PC-9 (cell line): ENCODE data around the gene PCDHGB2. TPM values are rescaled to one million over a fixed set of nuclear protein-coding genes. Genes with fewer than 3 reads are reported as not detected.

Experiments
- BruUV-seq: library from RNA; stranded (reverse); fragments of 400-500 nt; replicated peaks from 2 replicates; lab custom pipeline; 2021; lab: Mats Ljungman, UMichigan
- CTCF ChIA-PET: fragments of 300-600 bp; sonication (Branson Sonifier 250); formaldehyde crosslinking; loops from one replicate; lab custom pipeline; 2022; ENCODE audit warnings: antibody characterized with exemption; lab: Charles Lee
- POLR2A ChIA-PET: fragments of 300-600 bp; sonication (Branson Sonifier 250); formaldehyde crosslinking; loops from one replicate; lab custom pipeline; 2022; ENCODE audit warnings: antibody characterized with exemption; ENCODE audit not compliant: unreplicated experiment; lab: Charles Lee
- DNase-seq, 2 experiments: peaks; one replicate each; pipeline versions ENCODE4 v3.0.0 to v3.0.0-alpha.2; 2015 to 2022; ENCODE audit warnings: mixed read lengths in 1 of 2
- H2AFZ ChIP-seq: fragments of 200-600 bp; sonication (generic); 2 replicates; pipeline ENCODE4 v1.8.1; 2017; ENCODE audit warnings: antibody characterized with exemption
- H3F3A ChIP-seq: fragments of 200-600 bp; sonication (generic); 2 replicates; pipeline ENCODE4 v1.8.1; 2017; ENCODE audit warnings: antibody characterized with exemption, mild to moderate bottlenecking, low read depth; ENCODE audit not compliant: insufficient read depth
- H3K27ac ChIP-seq: fragments of 200-600 bp; sonication (generic); 2 replicates; pipeline ENCODE4 v1.6.1; 2016; ENCODE audit warnings: mixed run types
- H3K27me3 ChIP-seq: fragments of 200-600 bp; sonication (generic); 2 replicates; pipeline ENCODE4 v1.6.1; 2016; ENCODE audit warnings: low read depth, mixed run types; ENCODE audit not compliant: insufficient read depth
- H3K36me3 ChIP-seq: fragments of 200-600 bp; sonication (generic); 2 replicates; pipeline ENCODE4 v1.6.1; 2016; ENCODE audit warnings: low read depth, mixed run types
- H3K4me1 ChIP-seq: fragments of 200-600 bp; sonication (generic); replicated peaks from 2 replicates; pipeline ENCODE4 v1.6.1; 2016; ENCODE audit warnings: mixed run types; ENCODE audit not compliant: insufficient read depth
- H3K4me2 ChIP-seq: fragments of 200-600 bp; sonication (generic); 2 replicates; pipeline ENCODE4 v1.6.1; 2017; ENCODE audit warnings: mixed run types
- H3K4me3 ChIP-seq: fragments of 200-600 bp; sonication (generic); 2 replicates; pipeline ENCODE4 v1.6.1; 2016; ENCODE audit warnings: mixed run types
- H3K79me2 ChIP-seq: fragments of 200-600 bp; sonication (generic); 2 replicates; pipeline ENCODE4 v1.6.1; 2017; ENCODE audit warnings: low read depth, mixed run types
- H3K9me2 ChIP-seq: fragments of 200-600 bp; sonication (generic); 2 replicates; pipeline ENCODE4 v1.8.1; 2017; ENCODE audit warnings: mild to moderate bottlenecking; ENCODE audit not compliant: insufficient read depth
- H3K9me3 ChIP-seq: fragments of 200-600 bp; sonication (generic); 2 replicates; pipeline ENCODE4 v1.8.1; 2016; ENCODE audit warnings: low read depth; ENCODE audit not compliant: insufficient read depth
- H4K20me1 ChIP-seq: fragments of 200-600 bp; sonication (generic); 2 replicates; pipeline ENCODE4 v1.8.1; 2017; ENCODE audit not compliant: insufficient read depth
- CTCF ChIP-seq: fragments of 200-600 bp; sonication (generic); conservative IDR thresholded peaks from 2 replicates; pipeline ENCODE4 v1.6.1; 2017; ENCODE audit warnings: mixed run types, antibody characterized with exemption, mild to moderate bottlenecking, moderate library complexity
- EZH2 ChIP-seq: fragments of 200-600 bp; sonication (generic); IDR thresholded peaks from 2 replicates; pipeline ENCODE4 v1.8.0; 2017; ENCODE audit warnings: antibody characterized with exemption, low read depth
- intact Hi-C: fragments of 100-400 bp; cut with micrococcal nuclease; formaldehyde crosslinking; loops from one replicate; pipeline ENCODE4 v1.10.0; 2022; ENCODE audit not compliant: unreplicated experiment
- total RNA-seq: library from RNA; stranded (reverse); gene quantifications from 2 replicates; pipeline ENCODE4 v1.2.3, GENCODE V29; 2021

The PCDHGB2 gene
- total RNA-seq, 1 experiment from 2014 or later, result 0.28 TPM

- intact Hi-C loops, result no loop called here
- peaks cover 25% of the 10 kb centered on the region for H3K79me2 ChIP-seq
- H3K27ac ChIP-seq, result no peak overlapping the region
- ChIA-PET CTCF (interaction anchor here (0.5 kb wide), 1 partner anchor 191 kb away, joined by 5 read pairs; no protein-coding TSS in a partner anchor), POLR2A (no interaction called here)
- no peaks in the 10 kb centered on the region for H4K20me1 ChIP-seq
- no peak overlapping the region for H2AFZ ChIP-seq
- DNase-seq, result no peak
- 0 out of 2 replicates have a peak, but pooled peaks cover 6% of the 10 kb centered on the region for H3K27me3 ChIP-seq
- 0 out of 2 replicates have a peak, but pooled peaks cover 5% of the 10 kb centered on the region for H3K4me1 ChIP-seq
- peaks cover 29% of the 10 kb centered on the region for H3K36me3 ChIP-seq
- TF ChIP-seq EZH2, result no peak
- TF ChIP-seq CTCF, result no peak
- H3K9me3 ChIP-seq, result peaks cover 56% of the 10 kb centered on the region
- H3K4me3 ChIP-seq, result peak overlapping the region; percentile 89
- H3F3A ChIP-seq, result peaks cover 45% of the 10 kb centered on the region
- BruUV-seq, result no TSS peak
- no peaks in the 10 kb centered on the region for H3K9me2 ChIP-seq
- peak overlapping the region; percentile 76; the same call in 1 of the 2 replicates for H3K4me2 ChIP-seq
Measured at GRCh38 chr5:141319202-141319601, 40.6 kb upstream of the PCDHGB2 start.

- DNase-seq, result no peak
- TF ChIP-seq CTCF, result no peak
- TF ChIP-seq EZH2, result no peak
- Histone ChIP-seq H3K9me3 (peaks cover 56% of the 10 kb centered on the region), H3K4me2 (peak overlapping the region; percentile 76), H3K27me3 (0 out of 2 replicates have a peak, but pooled peaks cover 6% of the 10 kb centered on the region), H4K20me1 (no peaks in the 10 kb centered on the region), H3F3A (peaks cover 45% of the 10 kb centered on the region), H3K4me1 (0 out of 2 replicates have a peak, but pooled peaks cover 5% of the 10 kb centered on the region), H3K36me3 (peaks cover 29% of the 10 kb centered on the region), H3K9me2 (no peaks in the 10 kb centered on the region), H2AFZ (no peak overlapping the region), H3K27ac (no peak overlapping the region), H3K4me3 (peak overlapping the region; percentile 89), H3K79me2 (peaks cover 25% of the 10 kb centered on the region)
- CTCF ChIA-PET, result interaction anchor here (0.5 to 1.3 kb wide), 5 partner anchors 9 to 244 kb away, joined by 3 to 5 read pairs (median 4); partner anchors contain the start of genes PCDHGA1 and PCDHGB2
- POLR2A ChIA-PET, result interaction anchor here (0.6 to 0.9 kb wide), 4 partner anchors 139 to 298 kb away, joined by 3 to 7 read pairs (median 5); no protein-coding TSS in a partner anchor
- intact Hi-C loops, result loop anchor here (10.0 kb wide), 2 partner anchors 95 to 205 kb away; partner anchors contain the start of genes PCDHGA10 and PCDHGB7
- BruUV-seq, result no TSS peak
Measured at GRCh38 chr5:141319699-141320098, 40.1 kb upstream of the PCDHGB2 start.

- Histone ChIP-seq H3K4me2 (peak within 1 kb of the TSS; percentile 76), H4K20me1 (no peaks in the 10 kb centered on the region), H2AFZ (peak within 1 kb of the TSS; percentile 92), H3K4me3 (peak within 1 kb of the TSS; percentile 89), H3K36me3 (peaks cover 29% of the 10 kb centered on the region), H3K9me3 (peaks cover 56% of the 10 kb centered on the region), H3K9me2 (no peaks in the 10 kb centered on the region), H3K27ac (peak within 1 kb of the TSS; percentile 91), H3K27me3 (0 out of 2 replicates have a peak, but pooled peaks cover 6% of the 10 kb centered on the region), H3K79me2 (peaks cover 25% of the 10 kb centered on the region), H3K4me1 (0 out of 2 replicates have a peak, but pooled peaks cover 5% of the 10 kb centered on the region), H3F3A (peaks cover 45% of the 10 kb centered on the region)
- ChIA-PET POLR2A (interaction anchor here (0.5 to 0.9 kb wide), 10 partner anchors 10 to 332 kb away, joined by 3 to 8 read pairs (median 4); partner anchors contain the start of genes PCDHGA10 and PCDHGC3), CTCF (interaction anchor here (0.5 to 1.3 kb wide), 7 partner anchors 8 to 525 kb away, joined by 3 to 7 read pairs (median 4); partner anchors contain the start of genes PCDHGA1 and PCDHGB2)
- peak; percentile 88 for TF ChIP-seq CTCF
- TF ChIP-seq EZH2, result no peak
- BruUV-seq, result TSS peak; percentile 87
- intact Hi-C loops, result loop anchor here (10.0 kb wide), 2 partner anchors 94 to 204 kb away; partner anchors contain the start of genes PCDHGA10 and PCDHGB7
- peak; percentile 75 to 90 for DNase-seq
Measured at GRCh38 chr5:141320225-141321169, 39.3 kb upstream of the PCDHGB2 start, which contains the start of gene TAF7. TSS of gene TAF7 (minus strand) at chr5:141320784. CDS start at chr5:141320044, 740 bp downstream.
